A172 (cell line): ENCODE data around the gene SHFL. TPM values are rescaled to one million over a fixed set of nuclear protein-coding genes. Genes with fewer than 3 reads are reported as not detected.
A peak's percentile ranks its signal among the peaks of the same experiment; 100 is the strongest.

ENCODE experiments used
- DNase-seq: peaks from one replicate; pipeline ENCODE4 v3.0.0-alpha.2; 2015; ENCODE audit warnings: low spot score
- total RNA-seq: library from RNA; depleted of rRNA; stranded (reverse); fragments of >200 nt; shearing (Covaris generic); gene quantifications from 2 replicates; pipeline ENCODE4 v1.2.3, GENCODE V29; 2014

SHFL gene
- total RNA-seq, 1 experiment from 2014 or later, result 16.5 TPM

GRCh38 chr19:10087296-10088061 is 1.4 kb downstream of the SHFL start:
- DNase-seq, result no peak

- DNase-seq, result no peak
Measured at GRCh38 chr19:10088949-10089554, 2.9 kb downstream of the SHFL start.

GRCh38 chr19:10089801-10090375 is 3.8 kb downstream of the SHFL start:
- no peak for DNase-seq

GRCh38 chr19:10091370-10091687 is 5.2 kb downstream of the SHFL start:
- DNase-seq, result no peak

DNA sequence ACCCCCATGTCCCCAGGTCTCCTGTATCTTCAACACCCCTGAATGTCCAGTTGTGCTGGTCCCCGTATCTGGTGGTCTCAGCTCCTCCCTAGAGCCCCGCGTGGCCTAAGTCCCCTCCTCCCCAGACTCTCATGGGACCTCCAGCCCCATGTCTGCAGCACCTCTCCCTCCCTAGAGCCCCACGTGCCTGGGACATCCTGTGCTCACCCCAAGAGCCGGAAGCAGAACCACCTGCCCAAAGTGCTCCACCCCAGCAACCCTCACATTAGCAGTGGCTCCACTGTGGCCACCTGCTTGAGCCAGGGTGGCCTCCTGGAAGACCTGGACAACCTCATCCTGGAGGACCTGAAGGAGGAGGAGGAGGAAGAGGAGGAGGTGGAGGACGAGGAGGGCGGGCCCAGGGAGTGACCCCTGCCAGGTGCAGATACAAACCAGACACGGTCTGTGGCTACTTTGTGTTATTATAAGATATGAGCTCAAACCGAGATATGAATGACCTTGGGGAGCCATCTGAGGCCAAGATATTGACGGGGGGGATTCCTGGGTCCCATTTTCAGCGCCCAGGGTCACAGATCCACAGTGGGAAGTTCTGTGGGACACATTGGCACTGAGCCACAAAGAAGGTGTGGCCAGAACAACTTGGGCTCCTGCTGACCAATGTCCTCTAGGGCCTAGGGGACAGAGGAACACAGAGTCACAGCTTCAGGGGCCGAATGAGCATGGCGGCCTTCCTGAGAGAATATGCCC is 6.0 kb downstream of the SHFL start:
- no peak for DNase-seq

GRCh38 chr19:10092648-10093294 is 6.7 kb downstream of the SHFL start:
- DNase-seq, result no peak

- no peak for DNase-seq
Measured at GRCh38 chr19:10093295-10094186, 7.4 kb downstream of the SHFL start.

GRCh38 chr19:10095622-10095947 is 9.5 kb downstream of the SHFL start:
- DNase-seq, result no peak

DNA sequence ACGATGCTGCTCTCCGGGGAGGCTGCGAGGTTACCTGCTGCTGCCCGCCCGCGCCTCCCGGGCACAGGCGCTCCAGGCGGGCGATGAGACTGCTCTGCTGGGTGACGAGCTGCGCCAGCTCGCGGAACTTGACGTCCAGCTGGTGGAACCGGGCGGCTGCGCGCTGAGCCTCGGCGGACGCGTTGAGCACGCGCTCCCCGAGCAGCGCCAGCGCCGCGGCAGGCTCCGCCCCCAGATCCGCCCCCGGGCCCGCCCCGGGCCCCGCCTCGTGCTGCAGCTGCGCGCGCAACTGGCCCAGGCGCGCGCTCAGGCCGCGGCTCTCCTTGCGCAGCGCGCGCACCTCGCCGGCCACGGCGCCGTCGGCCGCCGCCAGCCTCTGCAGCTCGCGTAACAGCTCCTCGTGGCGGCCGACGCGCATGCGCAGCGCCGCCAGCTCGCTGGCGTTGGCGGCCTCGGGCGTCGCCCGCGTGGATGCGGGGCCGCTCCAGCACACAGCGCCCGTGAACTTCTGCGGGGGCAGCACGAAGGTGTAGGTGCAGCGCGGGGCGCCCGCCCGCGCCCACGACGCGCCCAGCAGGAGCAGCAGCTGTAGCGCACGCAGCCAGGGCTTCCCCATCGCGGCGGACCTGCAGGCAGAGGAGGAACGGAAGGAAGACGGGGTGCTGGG is 10.0 kb downstream of the SHFL start:
- DNase-seq, result peak; percentile 69

GRCh38 chr19:10096615-10096963 is 10.5 kb downstream of the SHFL start:
- DNase-seq, result no peak

- DNase-seq, result no peak
Measured at GRCh38 chr19:10100163-10100785, 14.2 kb downstream of the SHFL start.

- DNase-seq, result no peak
Measured at GRCh38 chr19:10102787-10103236, 16.7 kb downstream of the SHFL start.

DNA sequence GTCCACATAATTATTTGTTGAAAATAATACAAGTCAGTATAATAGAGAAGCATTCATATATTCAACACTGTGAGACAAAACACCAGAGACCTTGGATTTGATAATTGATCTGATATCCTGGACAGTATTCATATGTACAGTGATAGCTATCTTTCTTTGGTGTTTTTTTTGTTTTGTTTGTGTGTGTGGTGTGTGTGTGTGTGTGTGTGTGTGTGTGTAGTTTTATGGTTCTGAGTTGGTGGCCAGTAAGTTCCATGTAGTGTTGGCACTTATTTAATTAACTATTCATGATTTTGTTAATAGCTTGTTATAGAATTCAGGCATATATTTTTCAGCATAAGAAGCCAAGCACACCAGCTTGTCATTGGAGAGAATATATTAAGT is 18.0 kb downstream of the SHFL start:
- no peak for DNase-seq

- DNase-seq, result no peak
Measured at GRCh38 chr19:10104665-10105508, 18.8 kb downstream of the SHFL start.

GRCh38 chr19:10105509-10106099 is 19.5 kb downstream of the SHFL start:
- no peak for DNase-seq

DNA sequence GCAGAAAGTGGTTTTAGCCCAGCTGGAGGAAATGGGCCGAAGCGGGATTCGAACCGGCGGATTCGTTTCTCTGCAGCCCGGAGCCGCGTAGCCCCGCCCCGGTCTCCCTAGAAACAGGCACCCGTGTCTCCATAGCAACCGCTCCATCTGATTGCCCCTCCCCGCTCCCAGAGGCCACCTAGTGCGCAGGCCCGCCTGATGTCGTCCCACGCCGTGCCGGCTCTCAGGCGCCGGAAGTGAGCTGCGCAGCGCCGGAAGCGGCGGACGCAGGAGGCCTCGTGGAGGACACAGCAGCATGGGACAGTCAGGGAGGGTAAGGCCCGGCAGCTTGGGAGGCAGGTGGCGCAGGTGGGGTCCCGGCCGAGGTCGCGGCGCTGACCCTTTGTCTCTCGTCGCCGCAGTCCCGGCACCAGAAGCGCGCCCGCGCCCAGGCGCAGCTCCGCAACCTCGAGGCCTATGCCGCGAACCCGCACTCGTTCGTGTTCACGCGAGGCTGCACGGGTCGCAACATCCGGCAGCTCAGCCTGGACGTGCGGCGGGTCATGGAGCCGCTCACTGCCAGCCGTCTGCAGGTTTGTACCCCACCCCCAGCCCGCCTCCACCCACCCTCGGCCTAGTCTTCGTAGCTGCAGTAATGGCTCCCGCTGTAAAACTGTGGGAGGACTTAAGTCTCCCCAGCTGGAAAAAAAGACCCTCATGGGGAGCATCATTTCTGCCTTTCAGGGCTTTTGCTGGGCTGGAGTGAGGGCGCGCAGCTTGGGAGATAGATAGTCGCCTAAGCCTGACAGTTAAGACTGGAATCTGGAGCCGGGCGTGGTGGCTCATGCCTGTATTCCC is 20.2 kb downstream of the SHFL start, which contains the start of gene PPAN:
Gene PPAN, plus strand, starts transcription at position 263 of the 837 bp plus-strand sequence. Its CDS starts 33 bp downstream, at position 296.
- peak; percentile 97 for DNase-seq

- DNase-seq, result no peak
Measured at GRCh38 chr19:10107254-10107653, 21.1 kb downstream of the SHFL start.
